HG03439 (cell line): ENCODE measurements around the gene TM9SF1.

ENCODE experiments used
- ATAC-seq: cut with Tn5 transposase; IDR thresholded peaks from one replicate; pipeline ENCODE4 v1.9.1; 2021; ENCODE audit warnings: mild to moderate bottlenecking, moderate library complexity; ENCODE audit not compliant: unreplicated experiment

The TM9SF1 gene

DNA sequence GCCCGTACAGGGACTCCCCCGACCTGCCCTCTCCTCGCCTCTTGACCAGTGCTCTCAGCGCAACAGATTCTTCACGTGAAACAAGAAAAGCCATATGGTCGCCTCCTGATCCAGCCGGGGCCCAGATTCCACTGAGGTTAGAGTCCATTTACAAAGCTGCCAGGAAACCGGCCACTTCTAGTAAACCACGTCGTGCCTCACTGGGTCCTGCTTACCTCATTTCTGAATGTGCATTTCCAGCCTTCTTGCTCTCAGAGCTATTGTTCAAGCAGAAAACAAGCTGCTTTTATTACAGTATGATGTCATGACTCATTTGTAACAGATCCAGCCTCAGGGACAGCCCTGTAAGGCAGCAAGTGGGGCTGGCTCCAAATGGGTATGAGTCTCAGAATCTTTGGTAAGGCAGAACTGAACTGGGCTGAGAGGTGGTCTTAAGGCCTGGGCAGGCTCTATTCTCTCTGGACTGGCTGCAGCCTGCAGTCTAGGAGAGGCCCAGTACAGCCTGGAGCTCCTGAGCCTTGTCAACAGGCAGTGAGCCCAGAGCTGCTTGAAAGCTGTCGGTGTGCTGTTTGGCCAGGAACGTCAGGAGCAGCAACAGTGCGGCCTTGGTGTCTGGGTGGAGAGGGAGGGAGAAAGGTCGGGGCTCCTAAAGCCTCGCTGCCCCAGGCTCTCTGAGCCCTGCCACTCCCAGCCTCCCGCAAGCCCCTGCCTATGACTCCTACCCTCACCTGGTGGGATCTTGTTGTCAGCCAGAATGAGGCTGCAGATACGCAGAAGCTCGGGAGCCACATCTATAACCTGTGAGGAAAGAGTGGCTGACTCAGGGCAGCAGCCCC is 15.1 kb downstream of the TM9SF1 start:
- no peak for ATAC-seq

DNA sequence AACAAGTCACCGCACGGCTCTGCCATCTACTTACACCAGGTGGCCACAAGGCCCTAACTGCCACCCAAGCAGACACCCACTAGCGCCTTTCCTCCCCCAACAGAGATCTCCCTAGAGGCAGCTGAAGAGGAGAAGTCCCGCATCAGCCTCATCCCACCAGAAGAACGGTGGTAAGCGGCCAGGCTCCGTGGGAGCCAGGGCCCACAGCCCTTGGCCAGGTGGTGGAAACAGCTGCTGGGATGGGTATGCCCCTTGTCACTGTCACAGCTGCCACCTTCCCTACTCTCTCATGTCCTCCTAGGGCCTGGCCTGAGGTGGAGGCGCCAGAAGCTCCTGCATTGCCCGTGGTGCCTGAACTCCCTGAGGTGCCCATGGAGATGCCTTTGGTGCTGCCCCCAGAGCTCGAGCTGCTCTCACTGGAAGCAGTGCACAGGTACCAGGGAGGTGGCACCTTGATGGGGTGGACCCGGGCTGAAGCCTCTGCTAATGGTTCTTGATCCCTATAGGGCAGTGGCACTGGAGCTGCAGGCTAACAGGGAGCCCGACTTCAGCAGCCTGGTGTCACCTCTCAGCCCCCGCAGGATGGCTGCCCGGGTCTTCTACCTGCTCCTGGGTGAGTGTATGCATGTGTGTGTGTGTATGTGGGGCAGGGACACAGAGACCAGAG is 15.8 kb downstream of the TM9SF1 start:
- ATAC-seq, result no peak

DNA sequence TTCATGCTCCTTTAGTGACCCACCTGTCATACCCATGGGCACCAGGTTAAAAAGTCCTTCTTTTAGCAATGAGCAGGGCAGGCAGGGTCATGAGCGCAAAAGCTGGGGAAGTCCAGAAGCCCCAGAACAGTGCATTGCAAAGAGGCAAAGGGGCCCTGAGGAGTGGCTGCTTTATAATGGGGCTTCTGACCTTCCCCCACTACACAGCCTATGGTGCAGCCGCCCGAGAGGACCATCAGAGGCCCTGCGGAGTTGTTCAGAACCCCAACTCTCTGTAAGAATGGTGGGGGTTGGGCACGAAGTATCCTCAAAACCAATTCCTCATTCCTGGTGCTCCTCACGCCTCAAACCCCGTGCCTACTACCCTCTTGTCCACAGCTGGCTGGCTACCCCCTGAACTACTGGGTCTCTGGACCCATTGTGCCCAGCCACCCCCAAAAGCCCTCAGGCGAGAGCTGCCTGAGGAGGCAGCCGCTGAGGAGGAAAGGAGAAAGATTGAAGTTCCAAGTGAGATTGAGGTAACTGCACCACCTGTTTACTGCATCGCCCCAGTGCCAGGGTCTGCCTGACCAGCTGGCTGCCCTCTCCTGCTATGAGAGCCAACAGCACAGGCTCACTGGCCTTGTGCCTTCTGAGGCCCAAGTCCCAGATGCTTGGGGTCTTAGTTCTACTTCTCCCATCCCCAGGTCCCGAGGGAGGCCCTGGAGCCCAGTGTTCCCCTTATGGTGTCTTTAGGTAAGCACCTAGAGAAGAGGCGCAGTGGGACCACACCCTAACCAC is 16.7 kb downstream of the TM9SF1 start:
- ATAC-seq, result no peak

DNA sequence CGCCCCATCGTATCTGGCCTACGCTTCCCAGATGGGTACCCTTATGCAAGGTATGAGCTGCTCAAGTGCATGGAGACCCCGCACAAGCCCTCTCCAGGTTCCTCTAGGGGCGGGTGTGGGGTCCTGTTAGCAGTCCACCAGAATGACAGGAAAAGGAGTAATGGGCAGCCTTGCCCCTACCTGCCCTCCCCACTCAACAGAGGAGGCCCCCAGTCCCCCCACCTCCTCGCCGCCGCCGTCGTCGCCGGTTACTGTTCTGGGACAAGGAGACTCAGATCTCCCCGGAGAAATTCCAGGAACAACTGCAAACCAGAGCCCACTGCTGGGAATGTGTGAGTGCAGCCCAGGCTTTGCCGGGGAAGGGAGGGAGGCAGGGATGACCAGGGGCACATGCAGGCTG is 17.4 kb downstream of the TM9SF1 start:
- ATAC-seq, result no peak

DNA sequence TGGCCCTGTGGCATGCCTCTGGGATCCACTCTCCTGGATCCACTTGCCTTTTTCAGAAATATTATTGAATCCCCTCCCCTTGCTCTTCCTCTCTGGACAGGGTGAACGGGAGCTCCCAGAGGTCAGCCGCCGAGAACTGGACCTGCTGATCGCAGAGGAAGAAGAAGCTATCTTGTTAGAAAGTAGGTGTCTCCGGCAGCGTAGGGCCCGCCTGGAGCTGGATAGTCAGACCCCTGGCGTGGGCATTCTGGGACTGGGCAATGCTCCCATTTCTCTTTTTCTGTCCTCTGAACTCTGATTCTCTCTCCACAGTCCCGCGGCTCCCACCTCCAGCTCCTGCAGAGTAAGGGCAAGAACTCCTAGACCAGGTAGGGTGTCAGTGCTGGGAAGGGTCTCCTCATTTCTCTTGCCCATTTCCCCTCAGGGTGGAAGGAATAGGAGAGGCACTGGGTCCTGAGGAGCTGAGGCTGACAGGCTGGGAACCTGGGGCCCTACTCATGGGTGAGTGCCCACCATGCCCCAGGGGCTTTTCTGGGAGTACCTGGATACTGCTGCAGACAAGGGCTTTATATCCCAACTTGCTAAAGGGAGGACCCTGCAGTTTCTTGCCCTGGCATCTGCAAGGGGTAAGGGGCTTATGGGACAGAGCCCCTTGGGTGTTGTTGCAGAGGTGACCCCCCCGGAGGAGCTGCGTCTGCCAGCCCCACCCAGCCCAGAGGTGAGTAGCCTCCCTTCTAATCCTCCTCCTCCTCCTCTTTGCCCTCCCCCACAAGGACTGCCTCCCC is 18.0 kb downstream of the TM9SF1 start:
- ATAC-seq, result no peak

DNA sequence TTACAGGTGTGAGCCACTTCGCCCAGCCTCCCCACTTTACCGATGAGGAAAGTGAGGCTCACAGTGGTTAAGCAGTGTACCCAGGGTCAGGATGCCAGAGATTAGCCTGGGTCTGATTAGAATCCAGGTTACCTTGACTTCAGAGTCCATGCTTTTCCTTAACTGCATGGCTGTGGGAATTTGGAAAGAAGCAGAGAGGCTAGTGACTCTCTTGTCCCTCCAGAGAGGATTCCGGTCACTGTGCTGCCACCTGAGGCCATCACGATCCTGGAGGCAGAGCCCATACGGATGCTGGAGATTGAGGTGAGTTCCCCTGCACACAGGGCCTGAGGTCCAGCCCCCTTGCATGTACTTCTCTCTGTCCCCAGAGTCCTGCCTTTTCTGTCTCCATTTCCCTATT is 18.6 kb downstream of the TM9SF1 start:
- ATAC-seq, result no peak

DNA sequence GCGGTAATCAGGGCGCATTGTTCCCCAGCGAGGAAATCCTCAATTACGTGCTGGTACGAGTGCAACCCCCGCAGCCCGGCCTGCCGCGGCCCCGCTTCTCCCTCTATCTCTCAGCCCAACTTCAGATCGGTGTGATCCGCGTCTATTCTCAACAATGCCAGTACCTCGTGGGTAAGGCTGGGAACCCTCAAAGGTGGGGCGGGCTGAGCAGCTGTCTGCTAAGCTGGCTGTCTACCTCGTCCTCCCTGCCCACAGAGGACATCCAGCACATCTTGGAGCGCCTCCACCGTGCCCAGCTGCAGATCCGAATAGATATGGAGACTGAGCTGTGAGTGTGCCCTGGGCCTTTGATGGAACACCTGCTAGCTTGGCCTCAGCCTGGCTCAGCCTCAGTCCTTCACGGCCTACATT is 22.4 kb downstream of the TM9SF1 start:
- ATAC-seq, result no peak

DNA sequence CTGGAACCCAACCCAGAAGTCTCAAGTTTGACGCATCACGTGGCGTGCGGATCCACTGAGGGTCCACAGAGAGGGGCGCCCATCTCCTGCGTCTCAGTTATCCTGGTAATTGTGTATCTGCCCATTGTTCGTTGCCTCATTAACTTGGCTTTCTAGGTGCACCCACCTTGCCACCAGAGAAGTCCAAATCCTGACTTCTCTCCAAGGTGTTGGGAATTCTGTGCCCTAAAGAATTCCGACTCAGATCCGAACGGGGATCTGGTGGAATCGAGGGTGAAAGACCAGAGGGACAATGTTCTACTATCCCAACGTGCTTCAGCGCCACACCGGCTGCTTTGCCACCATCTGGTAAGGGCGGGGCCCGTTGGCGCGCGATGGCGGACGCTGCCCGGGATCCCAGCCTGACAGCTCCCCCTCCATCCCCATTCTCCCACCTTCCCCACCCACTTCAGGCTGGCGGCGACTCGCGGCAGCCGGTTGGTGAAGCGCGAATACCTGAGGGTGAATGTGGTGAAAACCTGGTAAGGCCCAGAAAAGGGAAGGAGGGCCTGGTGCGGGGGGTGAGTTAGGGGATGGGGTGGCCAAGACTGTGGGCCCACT is 22.9 kb downstream of the TM9SF1 start:
- no peak for ATAC-seq

DNA sequence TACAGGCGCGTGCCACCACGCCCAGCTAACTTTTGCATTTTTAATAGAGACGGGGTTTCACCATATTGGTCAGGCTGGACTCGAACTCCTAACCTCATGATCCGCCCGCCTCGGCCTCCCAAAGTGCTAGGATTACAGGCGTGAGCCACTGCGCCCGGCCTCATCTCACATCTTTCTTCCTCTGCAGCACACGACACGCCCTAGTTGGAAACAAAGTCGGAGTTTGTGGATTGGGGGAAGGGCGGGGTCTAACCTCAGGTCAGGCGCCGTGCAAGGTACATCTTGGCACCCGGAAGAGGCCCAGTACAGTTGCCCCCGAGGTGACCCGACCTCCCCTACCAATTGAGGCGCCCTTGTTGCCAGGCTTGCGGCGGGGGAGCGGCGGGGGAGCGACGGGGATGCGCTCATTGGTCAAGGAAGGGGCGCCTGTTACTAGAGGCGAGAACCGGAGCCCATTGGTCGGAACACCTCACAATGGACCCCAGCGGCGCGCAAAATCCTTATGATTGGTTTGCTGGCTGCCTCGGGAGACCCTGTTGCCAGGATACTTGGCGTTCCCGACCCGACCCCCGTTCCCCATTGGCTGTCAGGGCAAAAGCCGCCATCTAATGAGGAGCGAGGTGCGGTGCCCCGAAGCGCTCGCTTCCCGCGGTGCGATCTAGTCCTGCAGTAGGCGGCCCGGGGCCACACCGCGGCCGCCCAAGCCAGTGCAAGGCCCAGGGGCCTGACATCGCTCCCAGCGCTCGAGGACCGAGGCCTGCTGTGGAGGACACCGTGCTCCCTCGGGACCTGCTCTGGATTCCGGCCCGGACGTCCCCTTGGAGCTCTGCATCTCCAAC is 23.6 kb downstream of the TM9SF1 start, which contains the start of gene REC8:
REC8 (plus strand) TSS at position 659 of the 839 bp plus-strand sequence. CDS start 473 bp downstream, outside the sequence.
- ATAC-seq, result peak; percentile 63

DNA sequence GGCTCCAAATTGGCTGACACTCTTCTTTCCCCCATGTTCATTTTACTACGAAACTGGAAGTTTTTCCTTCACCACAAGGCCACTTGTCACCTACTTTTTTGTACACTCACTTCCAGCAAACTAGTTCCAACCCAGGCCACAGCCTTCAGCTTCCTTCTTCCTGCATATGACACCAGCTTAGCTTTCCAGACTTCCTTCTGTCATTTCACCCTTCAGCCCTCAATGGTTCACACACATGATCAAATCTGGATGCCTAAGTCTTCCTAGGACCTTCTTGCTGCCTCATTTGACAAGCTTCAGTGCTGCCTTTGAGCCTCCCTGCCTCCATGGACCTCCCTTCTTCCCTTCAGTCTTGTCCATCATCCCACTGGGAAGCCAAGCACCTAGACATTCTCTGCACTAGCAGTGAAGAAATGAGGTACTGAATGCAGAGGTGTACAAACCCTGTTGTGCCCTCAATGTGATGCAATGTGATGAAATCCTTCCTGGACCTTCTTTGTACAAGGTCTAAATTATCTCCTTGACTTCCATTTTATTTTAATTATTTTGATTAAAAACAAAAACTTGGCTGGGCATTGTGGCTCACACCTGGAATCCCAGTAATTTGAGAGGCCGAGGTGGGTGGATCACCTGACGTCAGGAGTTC is 27.6 kb downstream of the TM9SF1 start:
- no peak for ATAC-seq

DNA sequence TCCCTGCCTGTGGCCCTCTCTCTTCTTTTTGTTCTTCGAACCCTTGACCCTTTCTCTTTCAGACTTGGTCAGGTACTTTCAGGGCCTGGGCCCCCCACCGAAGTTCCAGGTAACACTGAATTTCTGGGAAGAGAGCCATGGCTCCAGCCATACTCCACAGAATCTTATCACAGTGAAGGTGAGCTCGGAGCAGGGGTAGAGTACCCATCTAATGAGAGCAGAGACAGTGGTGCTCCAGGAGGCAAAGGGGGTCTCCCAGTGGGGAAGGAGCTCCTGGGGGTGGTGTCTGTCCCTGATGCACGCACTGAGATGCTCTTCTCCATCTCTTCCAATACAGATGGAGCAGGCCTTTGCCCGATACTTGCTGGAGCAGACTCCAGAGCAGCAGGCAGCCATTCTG is 29.5 kb downstream of the TM9SF1 start:
- ATAC-seq, result no peak

DNA sequence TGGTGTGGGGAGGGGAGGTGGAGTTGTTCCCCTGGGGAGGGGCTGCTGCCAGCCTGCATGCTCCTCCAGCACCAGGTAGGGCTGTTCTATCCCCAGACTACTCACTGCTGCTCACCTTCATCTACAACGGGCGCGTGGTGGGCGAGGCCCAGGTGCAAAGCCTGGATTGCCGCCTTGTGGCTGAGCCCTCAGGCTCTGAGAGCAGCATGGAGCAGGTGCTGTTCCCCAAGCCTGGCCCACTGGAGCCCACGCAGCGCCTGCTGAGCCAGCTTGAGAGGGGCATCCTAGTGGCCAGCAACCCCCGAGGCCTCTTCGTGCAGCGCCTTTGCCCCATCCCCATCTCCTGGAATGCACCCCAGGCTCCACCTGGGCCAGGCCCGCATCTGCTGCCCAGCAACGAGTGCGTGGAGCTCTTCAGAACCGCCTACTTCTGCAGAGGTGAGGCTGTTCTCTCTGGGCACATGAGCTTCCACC is 30.7 kb downstream of the TM9SF1 start:
- ATAC-seq, result no peak

DNA sequence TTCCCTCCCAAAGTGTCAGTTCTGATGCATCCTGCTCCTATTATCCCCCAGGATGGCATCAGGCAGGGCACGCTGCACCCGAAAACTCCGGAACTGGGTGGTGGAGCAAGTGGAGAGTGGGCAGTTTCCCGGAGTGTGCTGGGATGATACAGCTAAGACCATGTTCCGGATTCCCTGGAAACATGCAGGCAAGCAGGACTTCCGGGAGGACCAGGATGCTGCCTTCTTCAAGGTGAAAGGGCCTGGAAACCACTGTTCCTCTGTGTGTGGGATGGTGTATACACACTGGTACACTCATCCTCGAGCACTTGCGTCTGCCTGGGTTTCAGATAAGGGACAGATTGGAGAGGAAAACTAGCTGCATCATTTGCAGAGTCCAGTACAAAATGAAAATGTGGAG is 33.1 kb downstream of the TM9SF1 start:
- no peak for ATAC-seq

DNA sequence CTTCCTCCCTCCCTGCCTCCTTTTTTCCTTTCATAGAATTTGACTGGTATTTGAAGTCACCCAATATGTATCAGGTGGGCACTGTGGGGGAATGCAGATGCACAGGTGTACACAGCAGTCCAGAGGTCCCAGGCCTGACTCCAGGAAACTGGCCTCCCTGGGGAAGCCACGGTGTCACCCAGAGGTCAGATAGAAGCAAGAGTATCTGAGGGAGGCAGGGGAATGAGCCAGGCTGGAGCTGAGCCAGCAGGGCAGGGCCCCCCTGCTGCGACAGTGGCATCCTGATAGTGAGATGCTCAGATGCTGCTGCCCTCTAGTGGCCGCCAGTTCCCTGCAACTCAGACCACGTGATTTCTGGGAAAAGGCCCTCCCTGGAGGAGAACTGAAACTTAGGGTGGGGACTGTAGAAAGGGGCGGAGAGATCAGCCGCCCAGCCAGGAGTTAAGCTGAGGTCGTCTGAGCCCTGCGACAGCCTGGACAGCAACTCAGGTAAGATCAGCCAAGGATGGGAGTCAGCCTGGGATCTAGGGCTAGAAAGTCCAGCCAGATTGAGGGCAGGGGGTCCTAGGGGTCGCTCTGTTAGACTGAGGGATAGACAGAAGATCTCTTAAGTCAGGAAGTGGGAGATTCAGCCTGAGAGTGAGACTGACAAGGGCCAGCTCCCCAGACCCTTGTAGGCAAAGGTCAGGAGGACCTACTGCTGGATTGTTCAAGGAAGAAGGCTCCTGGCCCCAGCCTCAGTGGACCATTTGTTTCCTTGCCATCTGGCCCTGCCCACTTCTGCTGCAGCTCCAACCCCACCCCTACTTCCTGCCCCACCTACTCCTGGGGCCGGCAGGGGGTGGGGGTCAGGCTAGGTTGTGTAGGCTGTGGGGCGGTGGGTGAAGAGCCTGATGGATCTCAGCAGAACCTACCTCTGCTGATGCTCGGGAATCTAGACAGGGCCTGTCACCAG is 34.1 kb downstream of the TM9SF1 start, which contains the start of gene IRF9:
IRF9 (plus strand) TSS at position 416 of the 955 bp plus-strand sequence. CDS start 880 bp downstream, outside the sequence.
- ATAC-seq, result peak; percentile 72

DNA sequence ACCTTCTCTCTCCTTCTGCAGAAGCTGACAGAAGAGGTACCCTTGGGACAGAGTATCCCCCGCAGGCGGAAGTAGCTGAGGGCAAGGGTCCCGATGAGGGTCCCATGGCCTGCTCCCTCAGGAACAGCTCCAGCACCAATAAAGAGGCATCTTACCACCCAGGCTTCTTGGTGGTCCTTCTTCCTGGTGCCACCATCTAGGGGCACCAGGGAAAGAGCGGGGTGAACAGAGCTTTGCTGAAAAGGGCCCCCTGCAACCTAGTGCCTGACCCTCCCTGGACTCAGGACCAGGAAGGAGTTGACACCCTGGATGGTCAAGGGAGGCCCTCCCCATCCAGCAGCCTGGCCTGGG is 34.8 kb downstream of the TM9SF1 start:
- no peak for ATAC-seq

DNA sequence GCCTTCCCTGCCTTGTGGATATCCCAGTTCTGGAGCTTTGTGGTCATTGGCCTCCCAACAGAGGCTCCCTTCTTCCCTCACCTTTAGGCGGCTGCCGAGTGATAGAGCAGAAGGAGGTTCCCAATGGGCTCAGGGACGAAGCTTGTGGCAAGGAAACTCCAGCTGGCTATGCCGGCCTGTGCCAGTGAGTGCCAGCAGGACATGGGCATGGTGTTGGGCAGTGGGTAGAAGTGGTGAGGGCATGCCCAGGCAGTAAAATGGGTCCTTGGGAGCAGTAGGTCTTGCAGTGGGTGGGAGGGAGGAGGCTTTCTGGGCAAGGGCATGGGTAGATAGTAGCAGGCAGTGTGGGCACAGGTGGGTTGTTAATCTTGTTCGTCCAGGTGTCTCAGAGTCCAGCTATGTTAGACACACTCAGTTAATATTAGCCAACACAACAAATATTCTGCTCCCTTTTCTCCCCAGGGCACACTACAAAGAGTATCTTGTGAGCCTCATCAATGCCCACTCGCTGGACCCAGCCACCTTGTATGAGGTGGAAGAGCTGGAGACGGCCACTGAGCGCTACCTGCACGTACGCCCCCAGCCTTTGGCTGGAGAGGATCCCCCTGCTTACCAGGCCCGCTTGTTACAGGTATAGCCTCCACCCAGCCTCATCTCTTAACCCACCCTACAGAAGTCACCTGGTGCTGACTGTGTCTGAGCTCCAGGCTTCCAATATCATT is 35.3 kb downstream of the TM9SF1 start:
- ATAC-seq, result no peak

DNA sequence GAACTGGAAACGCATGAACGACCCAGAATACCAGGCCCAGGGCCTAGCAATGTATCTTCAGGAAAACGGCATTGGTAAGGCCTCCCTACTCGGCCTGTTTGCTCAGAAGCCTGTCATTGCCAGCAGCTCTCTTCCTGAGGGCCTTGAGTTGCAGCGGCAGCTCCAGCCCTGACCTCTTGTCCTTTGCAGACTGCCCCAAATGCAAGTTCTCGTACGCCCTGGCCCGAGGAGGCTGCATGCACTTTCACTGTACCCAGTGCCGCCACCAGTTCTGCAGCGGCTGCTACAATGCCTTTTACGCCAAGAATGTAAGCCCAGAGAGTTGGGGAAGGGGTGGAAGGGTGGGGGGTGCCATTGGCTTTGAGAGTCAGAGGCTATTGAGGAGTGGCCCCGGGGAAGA is 37.9 kb downstream of the TM9SF1 start:
- ATAC-seq, result no peak
